Activated CD8-positive, alpha-beta T cell treated with anti-CD3 and anti-CD28 coated beads for 36 hours (primary cell): ENCODE results near the gene PJA2. TPM values are rescaled to one million over a fixed set of nuclear protein-coding genes. Genes with fewer than 3 reads are reported as not detected.
"Not testable (repeated sequence)": the region's sequence is repeated elsewhere in the genome, so short reads cannot be mapped to it uniquely, and the experiment has no call there.

Experiments used
- ATAC-seq: fragments of 200-7000 bp; cut with Tn5 transposase; one replicate; pipeline ENCODE4 v1.10.0; 2021; ENCODE audit warnings: mild to moderate bottlenecking, moderate library complexity
- CTCF ChIA-PET: fragments of 350-600 bp; sonication (Branson Sonifier 250); formaldehyde crosslinking; loops from one replicate; lab custom pipeline; 2021; ENCODE audit warnings: antibody characterized with exemption; lab: Charles Lee
- POLR2A ChIA-PET: fragments of 350-600 bp; sonication (Branson Sonifier 250); formaldehyde crosslinking; loops from one replicate; lab custom pipeline; 2021; ENCODE audit warnings: antibody characterized with exemption; lab: Charles Lee
- DNase-seq: peaks from one replicate; pipeline ENCODE4 v3.0.0-alpha.2; 2020
- H3K27ac Mint-ChIP-seq: one replicate; pipeline ENCODE4 v1.8.0; 2021; ENCODE audit warnings: mild to moderate bottlenecking, mixed read lengths
- H3K27me3 Mint-ChIP-seq: one replicate; pipeline ENCODE4 v1.8.0; 2021; ENCODE audit warnings: mixed read lengths
- H3K36me3 Mint-ChIP-seq: one replicate; pipeline ENCODE4 v1.8.0; 2021; ENCODE audit warnings: low read depth, mixed read lengths
- H3K4me1 Mint-ChIP-seq: one replicate; pipeline ENCODE4 v1.8.0; 2021; ENCODE audit warnings: low read depth, mixed read lengths
- H3K4me3 Mint-ChIP-seq: one replicate; pipeline ENCODE4 v1.8.0; 2021; ENCODE audit warnings: mild to moderate bottlenecking, moderate library complexity, mixed read lengths
- H3K9me3 Mint-ChIP-seq: one replicate; pipeline ENCODE4 v1.8.0; 2021; ENCODE audit warnings: mixed read lengths
- CTCF ChIP-seq: fragments of 200-600 bp; IDR thresholded peaks from one replicate; pipeline ENCODE4 v1.8.0; 2022; ENCODE audit warnings: antibody characterized with exemption, mild to moderate bottlenecking
- intact Hi-C: fragments of 100-400 bp; cut with micrococcal nuclease; formaldehyde crosslinking; loops from one replicate; pipeline ENCODE4 v1.10.0; 2022
- total RNA-seq, 2 experiments: library from RNA; stranded (reverse); gene quantifications; one replicate each; pipeline ENCODE4 v1.2.3, GENCODE V29; 2021

PJA2 gene
- total RNA-seq, 2 experiments from 2014 or later = 65.2 to 67.4 TPM

GRCh38 chr5:109426075-109426474 lies 16.3 kb upstream of the PJA2 start:
- DNase-seq (no peak), ATAC-seq (no peak)
- ChIA-PET POLR2A (no interaction called here), CTCF (no interaction called here)
- no peaks in the 10 kb centered on the region for H3K27me3 Mint-ChIP-seq
- intact Hi-C loops = no loop called here
- TF ChIP-seq CTCF = no peak
- H3K4me1 Mint-ChIP-seq = no peaks in the 10 kb centered on the region
- no peak overlapping the region for H3K4me3 Mint-ChIP-seq
- no peaks in the 10 kb centered on the region for H3K36me3 Mint-ChIP-seq
- H3K9me3 Mint-ChIP-seq = no peaks in the 10 kb centered on the region
- H3K27ac Mint-ChIP-seq = no peak overlapping the region

GRCh38 chr5:109425521-109425920 lies 15.7 kb upstream of the PJA2 start:
- H3K36me3 Mint-ChIP-seq, H3K9me3 Mint-ChIP-seq, H3K4me3 Mint-ChIP-seq, intact Hi-C loops, H3K27me3 Mint-ChIP-seq, CTCF ChIA-PET, ATAC-seq, H3K27ac Mint-ChIP-seq, H3K4me1 Mint-ChIP-seq, DNase-seq, POLR2A ChIA-PET: not testable (repeated sequence)

GRCh38 chr5:109421956-109422355 lies 12.2 kb upstream of the PJA2 start:
- ATAC-seq (no peak), DNase-seq (no peak)
- no peak for TF ChIP-seq CTCF
- ChIA-PET CTCF (no interaction called here), POLR2A (no interaction called here)
- Mint-ChIP-seq H3K27me3 (no peaks in the 10 kb centered on the region), H3K9me3 (no peaks in the 10 kb centered on the region), H3K4me3 (no peak overlapping the region), H3K27ac (no peak overlapping the region), H3K36me3 (no peaks in the 10 kb centered on the region), H3K4me1 (no peaks in the 10 kb centered on the region)
- intact Hi-C loops = no loop called here

GRCh38 chr5:109418712-109419352 lies 9.1 kb upstream of the PJA2 start:
- Mint-ChIP-seq H3K9me3 (peaks cover 18% of the 10 kb centered on the region), H3K4me3 (no peak overlapping the region), H3K27me3 (no peaks in the 10 kb centered on the region), H3K36me3 (peaks cover 8% of the 10 kb centered on the region), H3K4me1 (peaks cover 4% of the 10 kb centered on the region), H3K27ac (no peak overlapping the region)
- ChIA-PET POLR2A (interaction anchor here (0.6 kb wide), 1 partner anchor 9 kb away, joined by 3 read pairs; no protein-coding TSS in a partner anchor), CTCF (no interaction called here)
- intact Hi-C loops = no loop called here
- no peak for ATAC-seq
- TF ChIP-seq CTCF = no peak
- DNase-seq = no peak

- POLR2A ChIA-PET = no interaction called here
- Mint-ChIP-seq H3K4me3 (no peak overlapping the region), H3K27ac (no peak overlapping the region), H3K27me3 (no peaks in the 10 kb centered on the region), H3K9me3 (peaks cover 20% of the 10 kb centered on the region), H3K4me1 (peaks cover 13% of the 10 kb centered on the region), H3K36me3 (peaks cover 8% of the 10 kb centered on the region)
- DNase-seq (no peak), ATAC-seq (no peak)
- CTCF ChIA-PET = no interaction called here
- intact Hi-C loops = no loop called here
- TF ChIP-seq CTCF = no peak
These were observed 7.1 kb upstream of the PJA2 start for GRCh38 chr5:109416882-109417281.

- DNase-seq, POLR2A ChIA-PET, H3K27ac Mint-ChIP-seq, H3K36me3 Mint-ChIP-seq, H3K27me3 Mint-ChIP-seq, CTCF ChIA-PET, H3K4me3 Mint-ChIP-seq, ATAC-seq: not testable (repeated sequence)
- H3K9me3 Mint-ChIP-seq = peaks cover 20% of the 10 kb centered on the region
- intact Hi-C loops = loop anchor here (5.0 kb wide), 2 partner anchors 667 to 1032 kb away; partner anchors contain the start of genes FBXL17 and FER
- peaks cover 23% of the 10 kb centered on the region for H3K4me1 Mint-ChIP-seq
These were observed 4.2 kb upstream of the PJA2 start for GRCh38 chr5:109413921-109414461.
